Stimulated activated CD4-positive, alpha-beta T cell treated with anti-CD3 and anti-CD28 coated beads, TNF-alpha, amount 100 ng/mL, for 24 hours (primary cell): ENCODE results near the gene STMP1.

ENCODE experiments used
- DNase-seq, 3 experiments: peaks; one replicate each; pipeline ENCODE4 v3.0.0-alpha.2; 2020; ENCODE audit warnings: low read depth in 3 of 3

Gene STMP1

DNA sequence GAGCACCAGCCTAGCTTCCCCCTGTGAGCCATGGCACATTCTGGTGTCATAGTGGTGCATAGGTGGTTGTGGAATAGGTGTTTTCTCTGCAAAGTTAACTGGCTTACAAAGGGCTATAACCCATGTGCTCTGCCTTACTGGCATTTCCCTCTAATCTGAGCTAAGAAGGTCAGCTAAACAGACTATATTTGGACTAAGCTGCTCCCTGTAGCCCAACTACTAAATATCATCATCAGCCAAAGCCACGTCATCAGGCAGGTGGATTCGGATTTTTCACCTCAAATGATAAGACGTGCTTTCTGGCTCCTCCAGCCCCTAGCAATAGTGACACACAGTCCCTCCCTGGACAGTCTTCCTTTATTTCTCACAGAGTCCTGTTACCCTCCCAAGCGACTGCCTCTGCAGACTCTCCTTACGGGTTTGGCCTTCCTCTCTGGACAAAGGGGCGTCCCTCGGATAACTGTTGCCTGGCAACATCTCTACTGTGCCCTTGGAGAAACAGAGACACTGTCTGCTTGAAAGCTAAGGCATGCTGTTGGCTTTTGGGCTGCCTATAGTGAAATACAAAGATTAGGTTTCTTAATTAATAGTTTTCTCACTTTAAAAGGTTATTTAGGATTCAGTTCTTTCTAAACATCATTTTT, 56.6 kb downstream of the STMP1 start:
- no peak for DNase-seq

DNA sequence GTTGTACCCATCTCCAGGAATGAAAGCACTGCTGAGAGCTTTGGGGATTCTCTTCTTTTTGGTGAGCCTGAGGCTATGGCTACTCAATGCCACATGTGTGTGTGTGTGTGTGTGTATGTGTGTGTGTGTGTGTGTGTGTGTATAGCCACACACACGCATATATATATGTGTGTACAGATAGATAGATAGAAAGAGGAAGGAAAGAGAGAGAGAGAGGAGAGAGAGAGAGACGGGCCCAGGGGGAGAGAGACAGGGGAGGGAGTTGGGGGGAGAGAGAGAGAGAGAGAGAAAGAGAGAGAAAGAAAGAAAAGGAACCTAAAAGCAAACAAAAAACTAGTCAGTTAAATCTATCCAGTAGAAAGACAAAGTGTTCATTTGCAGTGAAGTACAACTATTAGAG, 57.4 kb downstream of the STMP1 start:
- DNase-seq: no peak

DNA sequence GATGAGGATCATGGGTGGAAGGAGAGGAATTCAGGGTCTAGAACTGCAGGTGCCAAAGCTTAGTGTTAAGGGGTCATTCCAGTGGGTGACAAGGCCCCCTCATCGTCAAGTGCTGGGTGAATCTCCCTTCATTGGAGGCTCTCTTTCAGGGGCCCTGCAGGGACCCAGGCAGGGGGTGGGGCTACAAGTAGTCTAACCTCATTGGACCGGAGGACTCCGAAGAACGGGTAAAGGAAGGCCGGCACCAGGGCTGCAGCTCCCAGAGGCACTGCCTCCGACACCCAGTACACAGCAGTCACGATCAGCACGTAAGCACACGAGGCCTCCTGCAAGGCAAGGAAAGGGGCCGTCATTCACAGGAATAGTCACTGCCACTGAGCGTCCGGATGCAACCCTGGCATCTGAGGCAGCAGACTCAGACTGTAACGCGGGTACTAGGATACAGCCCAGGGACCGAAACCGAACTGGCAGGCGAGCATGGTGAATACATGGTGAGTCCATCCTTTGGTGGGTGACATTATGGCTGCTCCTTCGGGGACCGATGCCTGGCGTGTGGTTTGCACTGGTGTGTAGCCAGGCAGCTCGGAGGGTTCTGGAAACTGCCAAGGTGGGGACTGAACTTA, 59.0 kb downstream of the STMP1 start:
- no peak for DNase-seq

DNA sequence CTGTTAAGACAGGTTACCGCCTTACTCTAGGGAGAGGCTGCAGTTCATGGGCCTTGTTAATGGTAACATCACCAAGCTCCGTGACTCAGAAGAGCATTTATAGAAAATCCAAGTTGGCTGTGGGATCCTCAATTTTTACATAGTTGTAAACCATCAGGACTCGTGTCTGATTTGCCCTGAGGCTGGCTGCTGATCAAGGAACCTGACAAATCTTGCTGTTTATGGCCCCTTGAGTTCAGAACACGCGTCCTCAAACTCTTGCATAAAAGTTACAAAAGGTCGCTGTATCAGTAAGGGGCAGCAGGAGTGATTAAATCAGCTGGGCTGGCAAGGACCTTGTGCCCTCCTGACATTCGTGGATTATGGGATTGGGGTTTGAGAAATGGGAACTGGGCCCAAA, 61.1 kb downstream of the STMP1 start:
- DNase-seq: no peak
